Liver (tissue), 9 donors: ENCODE data around the gene HOXA7. TPM values are rescaled to one million over a fixed set of nuclear protein-coding genes. Genes with fewer than 3 reads are reported as not detected.

Experiments
- DNase-seq: peaks from one replicate; pipeline ENCODE4 v3.0.0-alpha.2; 2017; ENCODE audit warnings: low spot score
- H3K27ac ChIP-seq, 2 donors: one replicate each; pipeline ENCODE4 v1.7.0; 2013; ENCODE audit warnings: inconsistent platforms in 2 of 2, low read length in 2 of 2, control low read depth in 1 of 2, low read depth in 1 of 2, mild to moderate bottlenecking in 1 of 2
- H3K27me3 ChIP-seq, 4 donors: one replicate each; pipeline versions ENCODE4 v1.6.1 to v1.7.0; 2013; ENCODE audit warnings: low read length in 3 of 4, inconsistent platforms in 1 of 4, mild to moderate bottlenecking in 1 of 4, moderate library complexity in 1 of 4; ENCODE audit not compliant: control insufficient read depth in 4 of 4, insufficient read depth in 4 of 4
- H3K36me3 ChIP-seq, 4 donors: one replicate each; pipeline versions ENCODE4 v1.6.1 to v1.7.0; 2013; ENCODE audit warnings: low read length in 3 of 4, mild to moderate bottlenecking in 3 of 4, low read depth in 1 of 4, moderate library complexity in 1 of 4; ENCODE audit not compliant: control insufficient read depth in 4 of 4, insufficient read depth in 3 of 4
- H3K4me1 ChIP-seq, 4 donors: one replicate each; pipeline versions ENCODE4 v1.6.1 to v1.7.0; 2013; ENCODE audit warnings: low read length in 3 of 4, mild to moderate bottlenecking in 3 of 4, moderate library complexity in 1 of 4; ENCODE audit not compliant: control insufficient read depth in 4 of 4, insufficient read depth in 4 of 4
- H3K4me3 ChIP-seq, 3 donors: one replicate each; pipeline versions ENCODE4 v1.6.1 to v1.7.0; 2013; ENCODE audit warnings: low read length in 3 of 3, control low read depth in 1 of 3, low read depth in 1 of 3, mild to moderate bottlenecking in 1 of 3
- H3K9ac ChIP-seq, 2 donors: one replicate each; pipeline ENCODE4 v1.7.0; 2013; ENCODE audit warnings: low read length in 2 of 2, mild to moderate bottlenecking in 2 of 2, moderate library complexity in 2 of 2, control low read depth in 1 of 2, low read depth in 1 of 2
- H3K9me3 ChIP-seq, 4 donors: one replicate each; pipeline versions ENCODE4 v1.6.1 to v1.7.0; 2013; ENCODE audit warnings: low read length in 3 of 4; ENCODE audit not compliant: control insufficient read depth in 4 of 4
- ATF3 ChIP-seq: IDR thresholded peaks from 2 replicates; pipeline ENCODE4 v1.6.1; 2016; ENCODE audit warnings: antibody characterized with exemption
- EGR1 ChIP-seq, 2 donors: IDR thresholded peaks; 2 replicates each; pipeline ENCODE4 v1.6.1; 2016 to 2018; ENCODE audit warnings: antibody characterized with exemption in 2 of 2, low read depth in 2 of 2
- FOXA2 ChIP-seq: IDR thresholded peaks from 2 replicates; pipeline ENCODE4 v1.6.1; 2016; ENCODE audit warnings: antibody characterized with exemption
- GABPA ChIP-seq, 2 donors: IDR thresholded peaks in 1 of 2; conservative IDR thresholded peaks in 1 of 2; 2 replicates each; pipeline ENCODE4 v1.6.1; 2016; ENCODE audit warnings: antibody characterized with exemption in 2 of 2, mild to moderate bottlenecking in 1 of 2, moderate library complexity in 1 of 2
- HNF4G ChIP-seq: IDR thresholded peaks from 2 replicates; pipeline ENCODE4 v1.6.1; 2016; ENCODE audit warnings: antibody characterized with exemption
- JUND ChIP-seq, 2 donors: IDR thresholded peaks; 2 replicates each; pipeline ENCODE4 v1.6.1; 2016; ENCODE audit warnings: antibody characterized with exemption in 2 of 2
- RAD21 ChIP-seq, 2 donors: IDR thresholded peaks; 2 replicates each; pipeline ENCODE4 v1.6.1; 2016; ENCODE audit warnings: antibody characterized with exemption in 2 of 2, mild to moderate bottlenecking in 2 of 2
- RXRA ChIP-seq, 2 donors: IDR thresholded peaks; 2 replicates each; pipeline ENCODE4 v1.6.1; 2017 to 2018; ENCODE audit warnings: antibody characterized with exemption in 2 of 2, mild to moderate bottlenecking in 1 of 2
- SP1 ChIP-seq: IDR thresholded peaks from 2 replicates; pipeline ENCODE4 v1.6.1; 2018; ENCODE audit warnings: antibody characterized with exemption, mild to moderate bottlenecking
- TAF1 ChIP-seq: conservative IDR thresholded peaks from 2 replicates; pipeline ENCODE4 v1.6.1; 2016; ENCODE audit warnings: antibody characterized with exemption, mild to moderate bottlenecking
- YY1 ChIP-seq: IDR thresholded peaks from 2 replicates; pipeline ENCODE4 v1.6.1; 2016; ENCODE audit warnings: antibody characterized with exemption, mild to moderate bottlenecking
- WGBS: extraction: QIAGEN DNeasy Blood & Tissue Kit; methylation state at CpG from one replicate; pipeline ENCODE4 v1.1.7; 2013; 5-methylcytosine and 5-hydroxymethylcytosine counted together
- polyA plus RNA-seq, 2 donors: library from polyadenylated mRNA; stranded (reverse) in 1 of 2; unstranded in 1 of 2; fragments of 200-250 nt in 1 of 2; fragments of >200 nt in 1 of 2; fragmentation: Nextera tagmentation in 1 of 2; extraction: Ambion mirVana in 1 of 2; gene quantifications; one replicate each; pipeline versions ENCODE4 v1.2.1 to v1.2.3, GENCODE V29; 2013 to 2015
- total RNA-seq, 2 donors: library from RNA; depleted of rRNA; stranded (reverse); fragments of >200 nt; gene quantifications; one replicate each; pipeline ENCODE4 v1.2.3, GENCODE V29; 2014
- TF ChIP-seq, protein P1 (sequence below): IDR thresholded peaks from 2 replicates; pipeline ENCODE4 v1.6.1; 2016; ENCODE audit warnings: antibody characterized with exemption
- TF ChIP-seq, protein P2 (sequence below): fragments of 150-350 bp; IDR thresholded peaks from 2 replicates; pipeline ENCODE4 v1.5.1; 2017; ENCODE audit warnings: improper control_type of control experiment, low read depth, low read length; ENCODE audit not compliant: missing input control
- donor health status: healthy.
- donor health status: healthy.
- donor health status: healthy.
- donor health status: healthy.
- donor health status: healthy.

Gene HOXA7
- total and polyA plus RNA-seq, 4 donors = under 0.01 to 0.05 TPM; not detected in 2

DNA sequence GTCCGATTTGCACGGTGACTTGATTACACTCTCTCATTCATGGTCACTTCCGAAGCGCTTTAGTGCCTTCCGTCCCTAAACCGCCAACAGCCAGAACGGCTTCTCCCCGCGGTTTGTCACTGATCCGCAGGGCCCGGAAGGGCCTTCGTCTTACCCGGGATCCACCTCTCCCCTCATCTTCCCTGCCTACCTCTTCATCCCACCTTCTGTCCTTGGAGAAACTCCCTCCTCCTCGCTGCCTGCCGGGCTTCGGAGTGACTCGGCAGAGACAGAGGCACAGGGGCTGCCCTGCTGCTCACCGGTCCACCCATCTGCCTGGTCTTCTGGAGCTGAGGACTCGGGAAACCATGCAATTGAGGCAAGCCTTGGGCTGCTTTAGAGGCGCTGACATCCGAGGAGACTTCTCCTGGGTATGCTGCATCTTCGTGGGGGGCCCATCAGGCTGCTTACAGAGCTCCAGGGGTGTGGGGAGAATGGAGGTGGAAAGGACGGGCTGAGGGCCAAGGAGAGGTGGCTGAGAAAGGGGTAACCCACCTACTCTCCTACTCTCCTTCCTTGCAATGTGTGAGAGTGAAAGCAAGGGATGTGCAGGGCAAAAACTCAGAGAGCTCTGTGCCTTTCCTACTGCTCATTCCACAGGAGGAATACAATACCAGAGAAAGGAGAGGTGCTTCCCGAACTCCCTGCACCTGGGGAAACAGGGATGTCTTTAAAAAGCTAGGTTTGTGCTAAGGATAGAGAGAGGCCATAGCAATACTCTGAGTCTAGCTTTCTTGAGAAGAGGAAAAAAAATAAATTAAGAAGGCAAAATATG lies 29.6 kb upstream of the HOXA7 start:
- H3K36me3 ChIP-seq = no peaks in the 10 kb centered on the region
- TF ChIP-seq TAF1 (no peak), EGR1 (IDR thresholded peaks at IDR 0.05; ENCODE audit: low read depth in 2 of 2) (no peak), FOXA2 (no peak), YY1 (no peak), RAD21 (IDR thresholded peaks at IDR 0.05) (no peak), RXRA (IDR thresholded peaks at IDR 0.05) (no peak), SP1 (no peak), HNF4G (no peak), JUND (IDR thresholded peaks at IDR 0.05) (no peak), GABPA (IDR thresholded peaks at IDR 0.05 in 1 of 2, conservative IDR thresholded peaks at IDR 0.05 in 1 of 2) (no peak)
- TF ChIP-seq, protein P1, sequence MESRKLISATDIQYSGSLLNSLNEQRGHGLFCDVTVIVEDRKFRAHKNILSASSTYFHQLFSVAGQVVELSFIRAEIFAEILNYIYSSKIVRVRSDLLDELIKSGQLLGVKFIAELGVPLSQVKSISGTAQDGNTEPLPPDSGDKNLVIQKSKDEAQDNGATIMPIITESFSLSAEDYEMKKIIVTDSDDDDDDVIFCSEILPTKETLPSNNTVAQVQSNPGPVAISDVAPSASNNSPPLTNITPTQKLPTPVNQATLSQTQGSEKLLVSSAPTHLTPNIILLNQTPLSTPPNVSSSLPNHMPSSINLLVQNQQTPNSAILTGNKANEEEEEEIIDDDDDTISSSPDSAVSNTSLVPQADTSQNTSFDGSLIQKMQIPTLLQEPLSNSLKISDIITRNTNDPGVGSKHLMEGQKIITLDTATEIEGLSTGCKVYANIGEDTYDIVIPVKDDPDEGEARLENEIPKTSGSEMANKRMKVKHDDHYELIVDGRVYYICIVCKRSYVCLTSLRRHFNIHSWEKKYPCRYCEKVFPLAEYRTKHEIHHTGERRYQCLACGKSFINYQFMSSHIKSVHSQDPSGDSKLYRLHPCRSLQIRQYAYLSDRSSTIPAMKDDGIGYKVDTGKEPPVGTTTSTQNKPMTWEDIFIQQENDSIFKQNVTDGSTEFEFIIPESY = no peak
- TF ChIP-seq, protein P2, sequence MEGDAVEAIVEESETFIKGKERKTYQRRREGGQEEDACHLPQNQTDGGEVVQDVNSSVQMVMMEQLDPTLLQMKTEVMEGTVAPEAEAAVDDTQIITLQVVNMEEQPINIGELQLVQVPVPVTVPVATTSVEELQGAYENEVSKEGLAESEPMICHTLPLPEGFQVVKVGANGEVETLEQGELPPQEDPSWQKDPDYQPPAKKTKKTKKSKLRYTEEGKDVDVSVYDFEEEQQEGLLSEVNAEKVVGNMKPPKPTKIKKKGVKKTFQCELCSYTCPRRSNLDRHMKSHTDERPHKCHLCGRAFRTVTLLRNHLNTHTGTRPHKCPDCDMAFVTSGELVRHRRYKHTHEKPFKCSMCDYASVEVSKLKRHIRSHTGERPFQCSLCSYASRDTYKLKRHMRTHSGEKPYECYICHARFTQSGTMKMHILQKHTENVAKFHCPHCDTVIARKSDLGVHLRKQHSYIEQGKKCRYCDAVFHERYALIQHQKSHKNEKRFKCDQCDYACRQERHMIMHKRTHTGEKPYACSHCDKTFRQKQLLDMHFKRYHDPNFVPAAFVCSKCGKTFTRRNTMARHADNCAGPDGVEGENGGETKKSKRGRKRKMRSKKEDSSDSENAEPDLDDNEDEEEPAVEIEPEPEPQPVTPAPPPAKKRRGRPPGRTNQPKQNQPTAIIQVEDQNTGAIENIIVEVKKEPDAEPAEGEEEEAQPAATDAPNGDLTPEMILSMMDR = no peak
- peaks cover 6 to 27% (median 17%) of the 10 kb centered on the region in 4 donors for H3K4me1 ChIP-seq
- no peak overlapping the region for H3K4me3 ChIP-seq
- 6% methylated on average over 24 of the region's 24 CpGs for WGBS
- H3K27me3 ChIP-seq = peaks cover 13 to 46% (median 33%) of the 10 kb centered on the region in 4 donors
- H3K9me3 ChIP-seq = peaks cover 0 to 4% (median 0%) of the 10 kb centered on the region in 4 donors
- H3K27ac ChIP-seq = no peak overlapping the region
- no peak for DNase-seq
- H3K9ac ChIP-seq = no peak overlapping the region

- Histone ChIP-seq H3K4me3 (peak within 1 kb of the TSS in 1 of 3 donors; percentile 36), H3K9ac (no peak within 1 kb of the TSS), H3K4me1 (peaks cover 6 to 27% (median 17%) of the 10 kb centered on the region in 4 donors), H3K27me3 (peaks cover 13 to 48% (median 32%) of the 10 kb centered on the region in 4 donors), H3K36me3 (no peaks in the 10 kb centered on the region), H3K9me3 (peaks cover 0 to 4% (median 0%) of the 10 kb centered on the region in 4 donors), H3K27ac (no peak within 1 kb of the TSS)
- 9% methylated on average over 43 of the region's 43 CpGs for WGBS
- DNase-seq = no peak
- TF ChIP-seq ATF3 (no peak), FOXA2 (no peak), HNF4G (no peak), GABPA (IDR thresholded peaks at IDR 0.05 in 1 of 2, conservative IDR thresholded peaks at IDR 0.05 in 1 of 2) (no peak), RAD21 (IDR thresholded peaks at IDR 0.05) (no peak), YY1 (no peak)
- TF ChIP-seq, protein P2 = no peak
Measured at GRCh38 chr7:27185013-27185853, 28.8 kb upstream of the HOXA7 start, which contains the start of gene HOXA11. HOXA11 (minus strand) TSS chr7:27185232; CDS start chr7:27185144, 88 bp downstream.
